22Rv1 (cell line): Measurements from ENCODE around the gene UMOD.
"Not testable (repeated sequence)": the region's sequence is repeated elsewhere in the genome, so short reads cannot be mapped to it uniquely, and the experiment has no call there.

ENCODE experiments used
- H3K27ac ChIP-seq: fragments of 450-650 bp; 2 replicates; pipeline ENCODE4 v1.5.1; 2017
- ZFX ChIP-seq: fragments of 450-650 bp; IDR thresholded peaks from 2 replicates; pipeline ENCODE4 v1.6.1; 2017; ENCODE audit warnings: antibody characterized with exemption, borderline replicate concordance
- TF ChIP-seq, protein P1 (sequence below): fragments of 450-650 bp; IDR thresholded peaks from 2 replicates; pipeline ENCODE4 v1.5.1; 2017; ENCODE audit warnings: mild to moderate bottlenecking

Gene UMOD

DNA sequence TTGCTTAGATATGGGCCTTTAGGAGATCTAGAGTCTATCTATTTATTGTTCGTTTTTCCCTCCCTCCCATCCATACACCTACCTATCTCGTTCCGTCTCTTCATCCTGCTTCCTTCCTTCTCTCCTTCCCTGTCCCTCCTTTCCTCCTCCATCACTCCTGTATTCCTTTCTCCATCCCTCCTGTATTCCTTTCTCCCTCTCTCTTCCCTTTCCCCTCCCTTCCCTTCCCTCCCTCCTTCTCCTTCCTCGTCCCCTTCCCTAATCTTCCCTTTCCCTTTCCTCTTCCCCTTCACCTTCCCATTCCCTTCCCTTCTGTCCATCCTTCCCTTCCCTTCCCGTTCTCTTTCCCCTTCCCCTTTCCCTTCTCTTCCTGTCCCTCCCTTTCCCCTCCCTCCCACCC lies 35.8 kb downstream of the UMOD start:
- TF ChIP-seq, protein P1, sequence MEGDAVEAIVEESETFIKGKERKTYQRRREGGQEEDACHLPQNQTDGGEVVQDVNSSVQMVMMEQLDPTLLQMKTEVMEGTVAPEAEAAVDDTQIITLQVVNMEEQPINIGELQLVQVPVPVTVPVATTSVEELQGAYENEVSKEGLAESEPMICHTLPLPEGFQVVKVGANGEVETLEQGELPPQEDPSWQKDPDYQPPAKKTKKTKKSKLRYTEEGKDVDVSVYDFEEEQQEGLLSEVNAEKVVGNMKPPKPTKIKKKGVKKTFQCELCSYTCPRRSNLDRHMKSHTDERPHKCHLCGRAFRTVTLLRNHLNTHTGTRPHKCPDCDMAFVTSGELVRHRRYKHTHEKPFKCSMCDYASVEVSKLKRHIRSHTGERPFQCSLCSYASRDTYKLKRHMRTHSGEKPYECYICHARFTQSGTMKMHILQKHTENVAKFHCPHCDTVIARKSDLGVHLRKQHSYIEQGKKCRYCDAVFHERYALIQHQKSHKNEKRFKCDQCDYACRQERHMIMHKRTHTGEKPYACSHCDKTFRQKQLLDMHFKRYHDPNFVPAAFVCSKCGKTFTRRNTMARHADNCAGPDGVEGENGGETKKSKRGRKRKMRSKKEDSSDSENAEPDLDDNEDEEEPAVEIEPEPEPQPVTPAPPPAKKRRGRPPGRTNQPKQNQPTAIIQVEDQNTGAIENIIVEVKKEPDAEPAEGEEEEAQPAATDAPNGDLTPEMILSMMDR, result no peak
- TF ChIP-seq ZFX, result no peak

DNA sequence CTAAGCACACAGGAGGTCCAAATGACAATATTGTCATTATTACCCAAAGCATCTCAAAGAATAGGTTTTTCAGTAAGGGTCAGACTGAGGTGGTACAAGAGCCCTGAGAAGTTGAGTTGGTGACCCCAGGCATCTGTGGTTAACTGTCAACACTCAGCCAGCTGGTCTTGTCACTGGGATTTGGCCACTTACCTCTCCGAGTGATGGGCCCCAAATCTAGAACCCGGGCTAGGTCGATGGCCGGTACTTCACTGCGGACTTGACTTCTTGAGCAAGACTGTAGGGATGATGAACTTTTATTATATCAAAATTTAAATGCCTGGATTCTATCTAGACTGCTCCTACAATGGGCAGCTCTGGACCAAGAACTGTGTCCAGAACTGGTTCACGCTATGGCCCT lies 36.8 kb downstream of the UMOD start:
- no peak overlapping the region for H3K27ac ChIP-seq
- TF ChIP-seq, protein P1, result no peak
- no peak for TF ChIP-seq ZFX

More for the DNA sequence above, 35.8 kb downstream of the UMOD start:
- H3K27ac ChIP-seq, result no peak overlapping the region

DNA sequence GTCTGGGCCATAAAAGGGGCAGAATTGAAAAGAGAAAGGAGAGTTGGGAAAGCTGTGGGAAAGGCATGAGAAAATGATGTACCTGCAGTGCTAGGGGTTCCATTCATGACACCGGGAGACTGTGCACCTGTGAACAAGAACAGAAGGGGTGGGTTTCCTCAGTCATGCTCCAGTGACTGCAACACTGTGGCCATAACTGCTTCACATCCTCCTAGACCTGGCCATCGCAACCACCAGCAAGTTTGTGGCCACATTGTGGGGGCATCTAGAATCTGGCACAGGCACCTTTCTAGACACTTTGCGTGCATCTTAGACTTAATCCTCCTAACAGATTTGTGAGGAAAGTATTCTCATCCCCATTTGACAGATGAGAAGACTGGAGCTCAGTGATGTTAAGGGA lies 37.9 kb downstream of the UMOD start:
- TF ChIP-seq ZFX, result no peak
- TF ChIP-seq, protein P1, result no peak
- H3K27ac ChIP-seq, result no peak overlapping the region

DNA sequence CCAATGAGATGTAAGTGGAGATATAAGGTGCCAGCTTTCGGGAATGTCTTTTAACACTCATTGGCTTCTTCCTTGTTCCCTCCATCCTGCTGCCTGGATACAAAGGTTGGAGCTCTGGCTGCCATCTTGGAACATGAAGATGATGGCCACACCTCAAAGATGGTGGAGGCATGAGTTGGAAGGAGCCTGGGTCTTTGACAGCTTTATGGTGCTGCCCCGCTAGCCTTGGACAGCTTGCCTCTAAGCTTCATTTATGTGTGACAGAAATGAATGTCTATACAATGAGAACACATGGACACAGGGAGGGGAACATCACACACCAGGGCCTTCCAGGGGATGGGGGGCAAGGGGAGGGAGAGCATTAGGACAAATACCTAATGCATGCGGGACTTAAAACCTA lies 38.8 kb downstream of the UMOD start:
- H3K27ac ChIP-seq, result no peak overlapping the region
- TF ChIP-seq ZFX, result no peak
- TF ChIP-seq, protein P1, result no peak

DNA sequence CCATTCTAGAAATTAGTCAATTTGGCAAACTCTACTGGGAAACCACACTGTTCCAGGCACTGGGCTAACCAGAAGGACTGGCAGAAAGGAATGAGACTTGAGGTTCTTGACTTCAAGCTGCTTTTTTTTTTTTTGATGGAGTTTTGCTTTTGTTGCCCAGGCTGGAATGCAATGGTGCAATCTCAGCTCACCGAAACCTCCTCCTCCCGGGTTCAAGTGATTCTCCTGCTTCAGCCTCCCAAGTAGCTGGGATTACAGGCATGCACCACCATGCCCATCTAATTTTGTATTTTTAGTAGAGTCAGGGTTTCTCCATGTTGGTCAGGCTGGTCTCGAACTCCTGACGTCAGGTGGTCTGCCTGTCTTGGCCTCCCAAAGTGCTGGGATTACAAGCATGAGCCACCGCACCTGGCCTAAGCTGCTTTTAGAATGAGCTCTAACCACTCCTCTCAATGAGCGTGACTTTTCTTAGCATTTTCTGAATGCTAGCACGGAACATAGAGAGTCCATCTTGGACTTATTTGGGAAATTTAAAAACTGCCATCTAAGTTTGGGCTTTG lies 39.9 kb downstream of the UMOD start:
- not testable (repeated sequence) for H3K27ac ChIP-seq

DNA sequence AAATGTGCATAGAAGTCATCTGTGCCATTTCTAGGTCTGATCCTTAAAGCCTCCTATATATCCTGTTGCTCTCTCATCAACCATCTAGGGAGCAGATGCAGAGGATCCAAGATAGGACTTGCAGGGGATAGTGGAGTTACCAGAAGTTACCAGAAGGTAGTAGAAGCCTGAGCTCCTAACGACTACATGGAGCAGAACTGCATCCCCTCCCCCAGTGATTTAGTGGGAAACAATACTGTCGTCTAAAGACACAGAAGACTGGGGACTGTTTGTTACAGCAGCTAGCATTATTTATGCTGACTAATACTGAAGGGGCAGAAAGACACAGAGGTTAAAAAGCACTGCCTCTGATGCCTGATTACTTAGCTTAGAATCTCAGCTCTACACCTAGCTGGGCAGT lies 41.0 kb downstream of the UMOD start:
- no peak overlapping the region for H3K27ac ChIP-seq
- TF ChIP-seq, protein P1, result no peak
- TF ChIP-seq ZFX, result no peak

DNA sequence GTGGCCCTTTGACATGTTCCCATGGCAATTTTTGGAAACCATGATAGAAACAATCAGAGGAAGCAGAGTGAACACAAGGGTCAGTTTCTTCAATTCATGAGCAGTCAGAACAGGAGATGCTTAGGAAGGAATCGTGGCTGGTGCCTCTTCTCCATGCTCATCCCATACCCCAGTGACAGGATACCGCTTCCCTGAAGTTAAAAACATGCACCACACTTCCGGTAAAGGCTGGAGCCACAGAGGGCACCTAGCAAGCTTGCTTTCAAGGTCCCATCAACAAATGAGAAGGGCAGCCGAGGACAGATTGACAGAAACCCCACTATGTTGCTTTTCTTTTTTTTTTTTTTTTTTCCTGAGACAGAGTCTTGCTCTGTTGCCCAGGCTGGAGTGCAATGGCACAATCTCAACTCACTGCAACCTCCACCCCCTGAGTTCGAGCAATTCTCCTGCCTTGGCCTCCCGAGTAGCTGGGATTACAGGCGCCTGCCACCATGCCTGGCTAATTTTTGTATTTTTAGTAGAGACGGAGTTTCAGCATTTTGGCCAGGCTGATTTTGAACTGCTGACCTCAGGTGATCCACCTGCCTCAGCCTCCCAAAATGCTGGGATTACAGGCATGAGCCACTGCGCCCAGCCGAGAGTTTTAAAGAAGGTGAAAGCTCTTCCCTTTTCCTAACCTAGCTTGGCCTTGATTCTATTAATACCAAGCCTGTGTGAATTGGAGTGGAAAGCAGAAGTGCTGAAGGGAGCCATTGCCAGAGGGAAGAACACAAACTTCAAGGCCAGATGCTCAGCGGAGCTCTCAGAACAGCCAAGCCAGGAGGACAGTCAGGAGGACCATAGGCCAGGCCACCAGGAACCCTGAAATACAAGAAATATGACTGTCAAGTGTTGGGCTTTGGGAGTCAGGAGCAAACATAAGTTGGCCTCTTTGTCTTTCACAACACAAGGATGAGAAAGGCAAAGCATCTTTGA lies 41.8 kb downstream of the UMOD start:
- H3K27ac ChIP-seq, result no peak overlapping the region
- TF ChIP-seq, protein P1, result no peak
- TF ChIP-seq ZFX, result no peak
